Testis (tissue), 3 donors: ENCODE results near the gene NRSN1. TPM values are rescaled to one million over a fixed set of nuclear protein-coding genes. Genes with fewer than 3 reads are reported as not detected.

ENCODE experiments used
- DNase-seq: peaks from one replicate; pipeline ENCODE4 v3.0.0-alpha.2; 2019
- H3K27ac ChIP-seq, 2 donors: fragments of 200-600 bp; sonication (generic); one replicate each; pipeline ENCODE4 v1.5.1; 2019
- H3K27me3 ChIP-seq: fragments of 200-600 bp; sonication (generic); one replicate; pipeline ENCODE4 v1.5.1; 2019
- H3K36me3 ChIP-seq: fragments of 200-600 bp; sonication (generic); one replicate; pipeline ENCODE4 v1.5.1; 2017; ENCODE audit warnings: low read depth; ENCODE audit errors: missing control alignments
- H3K4me1 ChIP-seq: fragments of 200-600 bp; sonication (generic); one replicate; pipeline ENCODE4 v1.5.1; 2019
- H3K4me3 ChIP-seq, 2 donors: fragments of 200-600 bp; sonication (generic); one replicate each; pipeline ENCODE4 v1.5.1; 2017 to 2019
- H3K9me3 ChIP-seq: fragments of 200-600 bp; sonication (generic); one replicate; pipeline ENCODE4 v1.5.1; 2017
- CTCF ChIP-seq, 3 experiments: fragments of 450-650 bp in 2 of 3; fragments of 200-600 bp in 1 of 3; sonication (generic) in 1 of 3; IDR thresholded peaks; one replicate each; pipeline ENCODE4 v1.5.1; 2016 to 2019; ENCODE audit warnings: antibody characterized with exemption in 3 of 3, mild to moderate bottlenecking in 2 of 3, moderate library complexity in 1 of 3
- POLR2A ChIP-seq: fragments of 450-650 bp; IDR thresholded peaks from one replicate; pipeline ENCODE4 v1.6.1; 2017; ENCODE audit warnings: antibody characterized with exemption, mild to moderate bottlenecking, moderate library complexity
- WGBS, 2 donors: methylation state at CpG; one replicate each; pipeline ENCODE4 v1.1.5; 2018; 5-methylcytosine and 5-hydroxymethylcytosine counted together
- intact Hi-C: fragments of 100-400 bp; cut with DNase I; formaldehyde crosslinking; loops from one replicate; pipeline ENCODE4 v1.15.1; 2023; ENCODE audit warnings: low total_unique reads
- polyA plus RNA-seq: library from polyadenylated mRNA; stranded (reverse); fragments of 350-450 nt; fragmentation: Illumina TruSeq; extraction: RNeasy Lipid Tissue Mini Kit (QIAGEN cat#74804); gene quantifications from one replicate; pipeline ENCODE4 v1.2.3, GENCODE V29; 2014; ENCODE audit warnings: low read depth, low replicate concordance; ENCODE audit not compliant: insufficient read depth
- total RNA-seq, 2 donors: library from RNA; depleted of rRNA; stranded (reverse); fragments of >200 nt; gene quantifications; one replicate each; pipeline ENCODE4 v1.2.3, GENCODE V29; 2016

NRSN1 gene
- total and polyA plus RNA-seq, 3 donors from 2014 or later: 0.37 to 0.42 TPM; not detected in 1

GRCh38 chr6:24146871-24147270, 20.9 kb downstream of the NRSN1 start:
- Histone ChIP-seq H3K4me3 (no peak overlapping the region), H3K4me1 (no peaks in the 10 kb centered on the region), H3K9me3 (no peaks in the 10 kb centered on the region), H3K27me3 (no peaks in the 10 kb centered on the region), H3K27ac (no peak overlapping the region), H3K36me3 (no peaks in the 10 kb centered on the region)
- DNase-seq: no peak
- intact Hi-C loops: no loop called here
- TF ChIP-seq POLR2A (no peak), CTCF (IDR thresholded peaks at IDR 0.05) (no peak)
- WGBS, 2 donors: 88 to 97% methylated on average over 3 of the region's 3 CpGs

- Histone ChIP-seq H3K27ac (no peak overlapping the region), H3K9me3 (no peaks in the 10 kb centered on the region), H3K4me1 (no peaks in the 10 kb centered on the region), H3K27me3 (no peaks in the 10 kb centered on the region), H3K36me3 (no peaks in the 10 kb centered on the region), H3K4me3 (no peak overlapping the region)
- DNase-seq: no peak
- intact Hi-C loops: no loop called here
- WGBS, 2 donors: 65% methylated on average over 8 of the region's 8 CpGs
- TF ChIP-seq CTCF (IDR thresholded peaks at IDR 0.05): no peak
- TF ChIP-seq POLR2A: no peak
Measured at GRCh38 chr6:24147511-24148153, 21.6 kb downstream of the NRSN1 start.

GRCh38 chr6:24148154-24148570, 22.1 kb downstream of the NRSN1 start:
- no peak overlapping the region for H3K27ac ChIP-seq
- DNase-seq: no peak
- H3K4me1 ChIP-seq: no peaks in the 10 kb centered on the region
- intact Hi-C loops: no loop called here
- TF ChIP-seq CTCF (IDR thresholded peaks at IDR 0.05): no peak
- TF ChIP-seq POLR2A: no peak
- H3K4me3 ChIP-seq: no peak overlapping the region
- no peaks in the 10 kb centered on the region for H3K9me3 ChIP-seq
- no peaks in the 10 kb centered on the region for H3K36me3 ChIP-seq
- WGBS, 2 donors: 87 to 88% methylated on average over 3 of the region's 3 CpGs
- H3K27me3 ChIP-seq: no peaks in the 10 kb centered on the region

- Histone ChIP-seq H3K36me3 (no peaks in the 10 kb centered on the region), H3K27ac (no peak overlapping the region), H3K27me3 (no peaks in the 10 kb centered on the region), H3K4me3 (no peak overlapping the region), H3K9me3 (no peaks in the 10 kb centered on the region), H3K4me1 (no peaks in the 10 kb centered on the region)
- intact Hi-C loops: no loop called here
- no peak for TF ChIP-seq CTCF (IDR thresholded peaks at IDR 0.05)
- TF ChIP-seq POLR2A: no peak
- DNase-seq: no peak
Measured at GRCh38 chr6:24148684-24149083, 22.7 kb downstream of the NRSN1 start.

GRCh38 chr6:24149296-24149695, 23.3 kb downstream of the NRSN1 start:
- intact Hi-C loops: no loop called here
- no peaks in the 10 kb centered on the region for H3K9me3 ChIP-seq
- no peaks in the 10 kb centered on the region for H3K36me3 ChIP-seq
- no peak for TF ChIP-seq POLR2A
- no peak for TF ChIP-seq CTCF (IDR thresholded peaks at IDR 0.05)
- no peak overlapping the region for H3K4me3 ChIP-seq
- DNase-seq: no peak
- H3K4me1 ChIP-seq: no peaks in the 10 kb centered on the region
- H3K27me3 ChIP-seq: no peaks in the 10 kb centered on the region
- H3K27ac ChIP-seq: no peak overlapping the region
